ENCODE data around the gene SACM1L. TPM values are rescaled to one million over a fixed set of nuclear protein-coding genes. Genes with fewer than 3 reads are reported as not detected.
"Not testable (repeated sequence)": the region's sequence is repeated elsewhere in the genome, so short reads cannot be mapped to it uniquely, and the experiment has no call there.

Gene SACM1L
- total RNA-seq, 1 donor from 2014 or later = 59.2 TPM

- H3K36me3 Mint-ChIP-seq (ENCODE audit: unreplicated experiment) = peaks cover 5% of the 10 kb centered on the region
- H3K9me3 Mint-ChIP-seq (ENCODE audit: unreplicated experiment) = peaks cover 5% of the 10 kb centered on the region
- H3K4me1 Mint-ChIP-seq (ENCODE audit: low read depth, unreplicated experiment) = peaks cover 6% of the 10 kb centered on the region
- no peak for TF ChIP-seq CTCF (IDR thresholded peaks at IDR 0.05; ENCODE audit: partially characterized antibody, unreplicated experiment)
- no peak overlapping the region for H3K4me3 Mint-ChIP-seq (ENCODE audit: unreplicated experiment)
- peaks cover 5% of the 10 kb centered on the region for H3K27me3 Mint-ChIP-seq (ENCODE audit: unreplicated experiment)
- H3K27ac Mint-ChIP-seq (ENCODE audit: unreplicated experiment) = no peak overlapping the region
- no peak for DNase-seq
Observed at GRCh38 chr3:45753095-45753494, 63.9 kb downstream of the SACM1L start.

GRCh38 chr3:45754461-45754860 lies 65.3 kb downstream of the SACM1L start:
- H3K27me3 Mint-ChIP-seq (ENCODE audit: unreplicated experiment) = peaks cover 5% of the 10 kb centered on the region
- H3K27ac Mint-ChIP-seq (ENCODE audit: unreplicated experiment) = no peak overlapping the region
- H3K36me3 Mint-ChIP-seq (ENCODE audit: unreplicated experiment) = no peaks in the 10 kb centered on the region
- DNase-seq = no peak
- TF ChIP-seq CTCF (IDR thresholded peaks at IDR 0.05; ENCODE audit: partially characterized antibody, unreplicated experiment) = no peak
- H3K9me3 Mint-ChIP-seq (ENCODE audit: unreplicated experiment) = peaks cover 5% of the 10 kb centered on the region
- H3K4me1 Mint-ChIP-seq (ENCODE audit: low read depth, unreplicated experiment) = peaks cover 6% of the 10 kb centered on the region
- no peak overlapping the region for H3K4me3 Mint-ChIP-seq (ENCODE audit: unreplicated experiment)

GRCh38 chr3:45756055-45756454 lies 66.9 kb downstream of the SACM1L start:
- H3K36me3 Mint-ChIP-seq (ENCODE audit: unreplicated experiment) = no peaks in the 10 kb centered on the region
- H3K27ac Mint-ChIP-seq (ENCODE audit: unreplicated experiment) = no peak overlapping the region
- peaks cover 5% of the 10 kb centered on the region for H3K9me3 Mint-ChIP-seq (ENCODE audit: unreplicated experiment)
- H3K27me3 Mint-ChIP-seq (ENCODE audit: unreplicated experiment) = peaks cover 5% of the 10 kb centered on the region
- no peak overlapping the region for H3K4me3 Mint-ChIP-seq (ENCODE audit: unreplicated experiment)
- DNase-seq = no peak
- H3K4me1 Mint-ChIP-seq (ENCODE audit: low read depth, unreplicated experiment) = peaks cover 7% of the 10 kb centered on the region
- TF ChIP-seq CTCF (IDR thresholded peaks at IDR 0.05; ENCODE audit: partially characterized antibody, unreplicated experiment) = no peak

DNA sequence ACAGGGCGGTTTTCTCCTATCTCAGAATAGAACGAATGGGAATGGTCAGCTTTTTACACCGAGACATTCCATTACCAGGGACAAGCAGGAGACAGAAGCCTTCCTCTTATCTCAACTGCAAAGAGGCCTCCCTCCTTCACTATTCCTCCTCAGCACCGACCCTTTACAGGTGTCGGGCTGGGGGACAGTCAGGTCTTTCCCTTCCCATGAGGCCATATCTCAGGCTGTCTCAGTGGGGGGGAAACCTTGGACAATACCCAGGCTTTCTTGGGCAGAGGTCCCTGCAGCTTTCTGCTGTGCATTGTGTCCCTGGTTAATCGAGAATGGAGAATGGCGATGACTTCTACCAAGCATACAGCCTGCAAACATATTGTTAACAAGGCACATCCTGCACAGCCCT lies 67.9 kb downstream of the SACM1L start:
- not testable (repeated sequence) for DNase-seq

GRCh38 chr3:45758871-45759270 lies 69.7 kb downstream of the SACM1L start:
- Mint-ChIP-seq H3K27me3 (ENCODE audit: unreplicated experiment) (peaks cover 2% of the 10 kb centered on the region), H3K27ac (ENCODE audit: unreplicated experiment) (no peak overlapping the region), H3K36me3 (ENCODE audit: unreplicated experiment) (no peaks in the 10 kb centered on the region), H3K4me3 (ENCODE audit: unreplicated experiment) (no peak overlapping the region), H3K4me1 (ENCODE audit: low read depth, unreplicated experiment) (peaks cover 2% of the 10 kb centered on the region), H3K9me3 (ENCODE audit: unreplicated experiment) (peaks cover 3% of the 10 kb centered on the region)
- DNase-seq = no peak
- TF ChIP-seq CTCF (IDR thresholded peaks at IDR 0.05; ENCODE audit: partially characterized antibody, unreplicated experiment) = no peak

More for the DNA sequence above, 67.9 kb downstream of the SACM1L start:
- not testable (repeated sequence) for H3K27me3 Mint-ChIP-seq (ENCODE audit: unreplicated experiment); H3K4me3 Mint-ChIP-seq (ENCODE audit: unreplicated experiment); H3K36me3 Mint-ChIP-seq (ENCODE audit: unreplicated experiment); H3K4me1 Mint-ChIP-seq (ENCODE audit: low read depth, unreplicated experiment); H3K9me3 Mint-ChIP-seq (ENCODE audit: unreplicated experiment); H3K27ac Mint-ChIP-seq (ENCODE audit: unreplicated experiment)

- TF ChIP-seq CTCF (IDR thresholded peaks at IDR 0.05; ENCODE audit: partially characterized antibody, unreplicated experiment) = no peak
- H3K27ac Mint-ChIP-seq (ENCODE audit: unreplicated experiment) = no peak overlapping the region
- H3K27me3 Mint-ChIP-seq (ENCODE audit: unreplicated experiment) = peaks cover 2% of the 10 kb centered on the region
- no peaks in the 10 kb centered on the region for H3K36me3 Mint-ChIP-seq (ENCODE audit: unreplicated experiment)
- no peaks in the 10 kb centered on the region for H3K9me3 Mint-ChIP-seq (ENCODE audit: unreplicated experiment)
- H3K4me3 Mint-ChIP-seq (ENCODE audit: unreplicated experiment) = no peak overlapping the region
- peaks cover 2% of the 10 kb centered on the region for H3K4me1 Mint-ChIP-seq (ENCODE audit: low read depth, unreplicated experiment)
- no peak for DNase-seq
Observed at GRCh38 chr3:45759851-45760250, 70.7 kb downstream of the SACM1L start.

Data from glutamatergic neuron (in vitro differentiated cells).